Gastrocnemius medialis (tissue), 4 donors: ENCODE measurements around the gene LMX1B. TPM values are rescaled to one million over a fixed set of nuclear protein-coding genes. Genes with fewer than 3 reads are reported as not detected.

Experiments used
- ATAC-seq, 2 donors: fragments of 150-250 bp; one replicate each; pipeline ENCODE4 v1.9.1; 2016
- DNase-seq, 2 donors: peaks; one replicate each; pipeline ENCODE4 v3.0.0-alpha.2; 2019
- H3K27ac ChIP-seq, 4 donors: fragments of 200-600 bp; sonication (generic); 1 replicate in 1 of 4; 2 replicates in 3 of 4; pipeline ENCODE4 v1.5.1; 2016 to 2018; ENCODE audit warnings: mild to moderate bottlenecking in 2 of 4, moderate library complexity in 1 of 4
- H3K27me3 ChIP-seq, 3 donors: fragments of 200-600 bp; sonication (generic) in 2 of 3; 1 replicate in 1 of 3; 2 replicates in 2 of 3; pipeline versions ENCODE4 v1.5.1 to v1.6.0; 2016 to 2019; ENCODE audit warnings: mild to moderate bottlenecking in 1 of 3, moderate library complexity in 1 of 3
- H3K36me3 ChIP-seq, 2 donors: fragments of 200-600 bp; sonication (generic) in 1 of 2; one replicate each; pipeline ENCODE4 v1.5.1; 2017 to 2018
- H3K4me1 ChIP-seq, 2 donors: fragments of 200-600 bp; sonication (generic) in 1 of 2; one replicate each; pipeline ENCODE4 v1.5.1; 2016 to 2017; ENCODE audit warnings: mild to moderate bottlenecking in 2 of 2
- H3K4me3 ChIP-seq, 4 donors: fragments of 200-600 bp; sonication (generic) in 3 of 4; 1 replicate in 1 of 4; 2 replicates in 3 of 4; pipeline ENCODE4 v1.5.1; 2016 to 2019; ENCODE audit warnings: mild to moderate bottlenecking in 2 of 4
- H3K9me3 ChIP-seq, 3 donors: fragments of 200-600 bp; sonication (generic) in 2 of 3; 1 replicate in 1 of 3; 2 replicates in 2 of 3; pipeline ENCODE4 v1.5.1; 2016 to 2019
- POLR2A ChIP-seq, 2 donors: fragments of 450-650 bp; IDR thresholded peaks; one replicate each; pipeline ENCODE4 v1.6.1; 2017; ENCODE audit warnings: antibody characterized with exemption in 2 of 2, mild to moderate bottlenecking in 2 of 2, moderate library complexity in 2 of 2
- in situ Hi-C, 4 donors: fragments of 200-750 bp; cut with MboI; loops; one replicate each; pipeline versions ENCODE4 v1.15.0 to v1.8.0; 2017; ENCODE audit warnings: low sequenced_read_pairs in 4 of 4
- intact Hi-C: fragments of 100-400 bp; cut with DNase I; formaldehyde crosslinking; loops from one replicate; pipeline ENCODE4 v1.15.1; 2023; ENCODE audit warnings: low total_unique reads
- total RNA-seq, 4 donors: library from RNA; depleted of rRNA; stranded (reverse); fragments of >200 nt; gene quantifications; one replicate each; pipeline versions ENCODE4 v1.1.0 to v1.2.3, GENCODE V29; 2016
- TF ChIP-seq, protein P1 (sequence below), 5 experiments: fragments of 450-650 bp in 3 of 5; fragments of 200-600 bp in 2 of 5; sonication (generic) in 2 of 5; IDR thresholded peaks in 4 of 5; conservative IDR thresholded peaks in 1 of 5; 1 replicate in 4 of 5; 2 replicates in 1 of 5; pipeline ENCODE4 v1.5.1; 2016 to 2019; ENCODE audit warnings: antibody characterized with exemption in 5 of 5, mild to moderate bottlenecking in 3 of 5, moderate library complexity in 3 of 5

The LMX1B gene
- total RNA-seq, 4 donors from 2014 or later, result 0.31 to 0.46 (median 0.35) TPM; not detected in 1

DNA sequence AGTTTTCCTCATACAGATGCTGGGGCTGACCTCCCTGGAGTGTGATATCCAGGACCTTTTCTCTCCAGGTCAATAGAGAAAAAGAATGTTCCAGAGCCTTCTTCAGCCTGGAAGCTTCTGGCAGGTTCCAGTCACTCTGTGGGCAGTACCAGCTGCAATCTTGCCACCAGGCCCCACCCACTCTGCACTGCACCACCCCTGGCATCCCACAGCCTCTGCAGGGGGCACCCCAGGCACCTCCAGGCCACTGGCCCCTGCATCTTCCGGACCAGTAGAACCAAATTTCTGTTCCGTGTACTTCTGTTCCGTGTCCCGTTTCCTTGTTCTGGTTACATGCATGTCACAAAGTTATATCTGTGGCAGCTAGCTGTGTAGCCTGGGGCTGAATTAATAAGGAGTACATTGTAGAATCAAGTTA, 107.8 kb downstream of the LMX1B start:
- H3K9me3 ChIP-seq, result no peaks in the 10 kb centered on the region
- no peak overlapping the region for H3K4me3 ChIP-seq
- no peak overlapping the region for H3K27ac ChIP-seq
- in situ Hi-C loops (no loop called here), intact Hi-C loops (no loop called here)
- no peaks in the 10 kb centered on the region for H3K4me1 ChIP-seq
- TF ChIP-seq, protein P1, sequence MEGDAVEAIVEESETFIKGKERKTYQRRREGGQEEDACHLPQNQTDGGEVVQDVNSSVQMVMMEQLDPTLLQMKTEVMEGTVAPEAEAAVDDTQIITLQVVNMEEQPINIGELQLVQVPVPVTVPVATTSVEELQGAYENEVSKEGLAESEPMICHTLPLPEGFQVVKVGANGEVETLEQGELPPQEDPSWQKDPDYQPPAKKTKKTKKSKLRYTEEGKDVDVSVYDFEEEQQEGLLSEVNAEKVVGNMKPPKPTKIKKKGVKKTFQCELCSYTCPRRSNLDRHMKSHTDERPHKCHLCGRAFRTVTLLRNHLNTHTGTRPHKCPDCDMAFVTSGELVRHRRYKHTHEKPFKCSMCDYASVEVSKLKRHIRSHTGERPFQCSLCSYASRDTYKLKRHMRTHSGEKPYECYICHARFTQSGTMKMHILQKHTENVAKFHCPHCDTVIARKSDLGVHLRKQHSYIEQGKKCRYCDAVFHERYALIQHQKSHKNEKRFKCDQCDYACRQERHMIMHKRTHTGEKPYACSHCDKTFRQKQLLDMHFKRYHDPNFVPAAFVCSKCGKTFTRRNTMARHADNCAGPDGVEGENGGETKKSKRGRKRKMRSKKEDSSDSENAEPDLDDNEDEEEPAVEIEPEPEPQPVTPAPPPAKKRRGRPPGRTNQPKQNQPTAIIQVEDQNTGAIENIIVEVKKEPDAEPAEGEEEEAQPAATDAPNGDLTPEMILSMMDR (IDR thresholded peaks at IDR 0.05 in 4 of 5, conservative IDR thresholded peaks at IDR 0.05 in 1 of 5), result no peak
- no peak for TF ChIP-seq POLR2A (IDR thresholded peaks at IDR 0.05)
- ATAC-seq, result no peak
- H3K27me3 ChIP-seq, result peaks cover 42 to 51% (median 46%) of the 10 kb centered on the region in 3 donors
- no peaks in the 10 kb centered on the region for H3K36me3 ChIP-seq
- no peak for DNase-seq

DNA sequence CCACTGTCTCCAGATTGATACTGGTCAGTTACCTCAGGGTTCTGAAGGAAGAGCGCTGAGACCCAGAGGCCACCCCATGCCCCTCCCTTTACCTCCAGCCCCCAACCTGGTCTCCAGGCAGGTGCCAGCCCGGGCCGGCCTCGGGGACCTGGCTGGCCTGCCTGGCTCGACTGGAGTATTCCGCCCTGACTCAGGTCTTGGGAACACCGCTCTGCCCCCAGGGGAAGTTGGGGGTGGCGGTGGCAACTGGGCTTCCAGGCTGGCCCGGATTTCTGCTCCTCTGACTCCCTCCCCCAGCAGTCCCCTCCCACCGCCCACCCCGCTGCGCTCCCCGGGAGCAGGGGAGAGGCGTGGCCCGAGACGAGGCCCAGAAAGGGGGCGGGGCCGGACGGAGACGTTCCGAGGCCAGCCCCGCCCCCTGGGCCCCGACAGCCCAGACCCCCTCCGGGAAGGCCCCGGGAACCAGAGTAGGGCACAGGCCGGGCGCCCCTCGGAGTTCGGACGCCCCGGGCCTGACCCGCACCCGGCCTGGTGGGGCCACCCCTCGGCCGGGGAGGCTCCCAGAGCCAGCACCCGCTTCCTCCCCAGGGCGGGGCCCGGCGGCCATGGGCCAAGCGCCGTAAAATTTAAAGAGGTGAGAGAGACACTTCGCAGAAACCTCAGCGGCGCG, 108.7 kb downstream of the LMX1B start:
- H3K36me3 ChIP-seq, result no peaks in the 10 kb centered on the region
- no peaks in the 10 kb centered on the region for H3K9me3 ChIP-seq
- DNase-seq (peak in 1 of 2 donors; percentile 39), ATAC-seq (peak; percentile 36 to 53)
- peak overlapping the region in 1 of 4 donors; percentile 12 for H3K27ac ChIP-seq
- no peaks in the 10 kb centered on the region for H3K4me1 ChIP-seq
- peak overlapping the region; percentile 38 to 61 (median 55) for H3K4me3 ChIP-seq
- in situ Hi-C loops (no loop called here), intact Hi-C loops (no loop called here)
- peaks cover 45 to 51% (median 46%) of the 10 kb centered on the region in 3 donors for H3K27me3 ChIP-seq
- TF ChIP-seq POLR2A (IDR thresholded peaks at IDR 0.05), result peak; percentile 16 to 18
- TF ChIP-seq, protein P1 (IDR thresholded peaks at IDR 0.05 in 4 of 5, conservative IDR thresholded peaks at IDR 0.05 in 1 of 5), result no peak

DNA sequence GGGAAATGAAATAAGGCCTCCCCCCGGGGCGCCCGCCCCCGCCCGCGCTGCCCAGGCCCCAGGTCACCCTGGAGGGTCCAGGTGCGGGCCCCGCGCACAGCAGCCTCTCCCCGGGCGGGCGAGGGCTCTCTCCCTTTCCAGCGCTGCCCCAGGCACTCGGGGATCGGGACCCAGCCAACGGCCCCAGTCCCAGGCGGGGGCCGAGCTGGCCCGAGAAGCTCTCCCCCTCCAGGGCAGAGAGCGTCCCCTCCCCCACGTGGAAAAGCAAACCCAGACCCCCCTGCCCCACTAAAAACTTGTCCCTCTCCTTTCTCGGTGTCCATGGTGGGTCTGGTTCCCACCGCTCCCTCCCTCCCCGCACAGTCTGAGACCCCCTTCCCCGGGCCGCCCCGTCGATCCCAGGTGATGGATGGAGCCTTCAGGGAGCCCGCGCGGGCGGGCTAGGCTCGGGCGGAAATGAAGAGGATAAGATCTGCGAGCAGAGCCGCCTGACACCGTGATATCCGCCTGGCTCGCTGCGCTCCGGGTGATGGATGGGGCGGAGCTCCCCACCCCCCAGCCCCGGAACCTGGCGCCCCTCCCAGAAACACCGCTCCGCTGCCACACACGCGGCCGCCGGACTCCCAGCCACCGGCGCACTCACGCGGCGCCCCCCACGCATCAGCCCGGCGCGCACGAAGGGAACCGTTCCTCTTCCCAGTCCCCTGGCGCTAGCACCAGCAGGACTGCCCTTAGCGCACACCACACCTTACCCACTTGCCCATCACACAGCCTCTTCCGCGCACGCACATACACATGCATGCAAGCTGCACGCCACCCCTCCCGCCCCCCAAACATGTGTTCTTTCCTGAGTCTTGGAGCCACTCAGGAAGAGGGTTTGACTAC, 109.4 kb downstream of the LMX1B start:
- in situ Hi-C loops (no loop called here), intact Hi-C loops (no loop called here)

DNA sequence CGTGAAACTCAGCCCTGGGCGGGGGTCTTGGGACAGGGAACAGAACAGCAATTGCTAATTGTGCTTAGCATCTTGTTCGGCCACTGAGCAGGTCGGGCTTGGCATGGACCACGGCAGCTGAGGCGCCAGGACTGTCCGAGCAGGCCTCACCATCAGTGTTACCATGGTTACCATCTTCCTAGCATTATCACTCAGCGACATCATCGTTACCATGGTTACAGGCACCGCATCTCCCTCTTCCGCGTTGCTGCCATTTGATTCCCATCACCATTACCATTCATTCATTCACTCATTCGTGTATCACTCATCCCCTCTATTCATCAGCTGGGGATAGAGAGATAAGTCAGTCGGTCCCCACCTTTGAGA, 110.1 kb downstream of the LMX1B start:
- H3K27me3 ChIP-seq, result peaks cover 45 to 58% (median 46%) of the 10 kb centered on the region in 3 donors
- H3K36me3 ChIP-seq, result no peaks in the 10 kb centered on the region
- intact Hi-C loops (no loop called here), in situ Hi-C loops (no loop called here)
- no peaks in the 10 kb centered on the region for H3K9me3 ChIP-seq
- DNase-seq (no peak), ATAC-seq (no peak)
- H3K27ac ChIP-seq, result no peak overlapping the region
- no peaks in the 10 kb centered on the region for H3K4me1 ChIP-seq
- TF ChIP-seq, protein P1 (IDR thresholded peaks at IDR 0.05 in 4 of 5, conservative IDR thresholded peaks at IDR 0.05 in 1 of 5), result no peak
- TF ChIP-seq POLR2A (IDR thresholded peaks at IDR 0.05), result no peak
- peak overlapping the region in 2 of 4 donors; percentile 57 to 61 for H3K4me3 ChIP-seq

More for the DNA sequence above, 109.4 kb downstream of the LMX1B start:
- no peak for DNase-seq
- TF ChIP-seq POLR2A (IDR thresholded peaks at IDR 0.05), result no peak
- TF ChIP-seq, protein P1 (IDR thresholded peaks at IDR 0.05 in 4 of 5, conservative IDR thresholded peaks at IDR 0.05 in 1 of 5), result no peak
- no peaks in the 10 kb centered on the region for H3K9me3 ChIP-seq
- peak in 1 of 2 donors; percentile 16 for ATAC-seq
- H3K4me1 ChIP-seq, result no peaks in the 10 kb centered on the region
- H3K27ac ChIP-seq, result peak overlapping the region in 1 of 4 donors; percentile 12
- H3K27me3 ChIP-seq, result peaks cover 45 to 56% (median 46%) of the 10 kb centered on the region in 3 donors
- H3K36me3 ChIP-seq, result no peaks in the 10 kb centered on the region
- peak overlapping the region; percentile 38 to 61 (median 55) for H3K4me3 ChIP-seq
